PC-9 (cell line): ENCODE data around the gene DOLPP1. TPM values are rescaled to one million over a fixed set of nuclear protein-coding genes. Genes with fewer than 3 reads are reported as not detected.
A peak's percentile ranks its signal among the peaks of the same experiment; 100 is the strongest.

ENCODE experiments used
- BruUV-seq: library from RNA; stranded (reverse); fragments of 400-500 nt; replicated peaks from 2 replicates; lab custom pipeline; 2021; lab: Mats Ljungman, UMichigan
- CTCF ChIA-PET: fragments of 300-600 bp; sonication (Branson Sonifier 250); formaldehyde crosslinking; loops from one replicate; lab custom pipeline; 2022; ENCODE audit warnings: antibody characterized with exemption; lab: Charles Lee
- POLR2A ChIA-PET: fragments of 300-600 bp; sonication (Branson Sonifier 250); formaldehyde crosslinking; loops from one replicate; lab custom pipeline; 2022; ENCODE audit warnings: antibody characterized with exemption; ENCODE audit not compliant: unreplicated experiment; lab: Charles Lee
- DNase-seq, 2 experiments: peaks; one replicate each; pipeline versions ENCODE4 v3.0.0 to v3.0.0-alpha.2; 2015 to 2022; ENCODE audit warnings: mixed read lengths in 1 of 2
- H2AFZ ChIP-seq: fragments of 200-600 bp; sonication (generic); 2 replicates; pipeline ENCODE4 v1.8.1; 2017; ENCODE audit warnings: antibody characterized with exemption
- H3F3A ChIP-seq: fragments of 200-600 bp; sonication (generic); 2 replicates; pipeline ENCODE4 v1.8.1; 2017; ENCODE audit warnings: antibody characterized with exemption, mild to moderate bottlenecking, low read depth; ENCODE audit not compliant: insufficient read depth
- H3K27ac ChIP-seq: fragments of 200-600 bp; sonication (generic); 2 replicates; pipeline ENCODE4 v1.6.1; 2016; ENCODE audit warnings: mixed run types
- H3K27me3 ChIP-seq: fragments of 200-600 bp; sonication (generic); 2 replicates; pipeline ENCODE4 v1.6.1; 2016; ENCODE audit warnings: low read depth, mixed run types; ENCODE audit not compliant: insufficient read depth
- H3K36me3 ChIP-seq: fragments of 200-600 bp; sonication (generic); 2 replicates; pipeline ENCODE4 v1.6.1; 2016; ENCODE audit warnings: low read depth, mixed run types
- H3K4me1 ChIP-seq: fragments of 200-600 bp; sonication (generic); replicated peaks from 2 replicates; pipeline ENCODE4 v1.6.1; 2016; ENCODE audit warnings: mixed run types; ENCODE audit not compliant: insufficient read depth
- H3K4me2 ChIP-seq: fragments of 200-600 bp; sonication (generic); 2 replicates; pipeline ENCODE4 v1.6.1; 2017; ENCODE audit warnings: mixed run types
- H3K4me3 ChIP-seq: fragments of 200-600 bp; sonication (generic); 2 replicates; pipeline ENCODE4 v1.6.1; 2016; ENCODE audit warnings: mixed run types
- H3K79me2 ChIP-seq: fragments of 200-600 bp; sonication (generic); 2 replicates; pipeline ENCODE4 v1.6.1; 2017; ENCODE audit warnings: low read depth, mixed run types
- H3K9me2 ChIP-seq: fragments of 200-600 bp; sonication (generic); 2 replicates; pipeline ENCODE4 v1.8.1; 2017; ENCODE audit warnings: mild to moderate bottlenecking; ENCODE audit not compliant: insufficient read depth
- H3K9me3 ChIP-seq: fragments of 200-600 bp; sonication (generic); 2 replicates; pipeline ENCODE4 v1.8.1; 2016; ENCODE audit warnings: low read depth; ENCODE audit not compliant: insufficient read depth
- H4K20me1 ChIP-seq: fragments of 200-600 bp; sonication (generic); 2 replicates; pipeline ENCODE4 v1.8.1; 2017; ENCODE audit not compliant: insufficient read depth
- CTCF ChIP-seq: fragments of 200-600 bp; sonication (generic); conservative IDR thresholded peaks from 2 replicates; pipeline ENCODE4 v1.6.1; 2017; ENCODE audit warnings: mixed run types, antibody characterized with exemption, mild to moderate bottlenecking, moderate library complexity
- EZH2 ChIP-seq: fragments of 200-600 bp; sonication (generic); IDR thresholded peaks from 2 replicates; pipeline ENCODE4 v1.8.0; 2017; ENCODE audit warnings: antibody characterized with exemption, low read depth
- intact Hi-C: fragments of 100-400 bp; cut with micrococcal nuclease; formaldehyde crosslinking; loops from one replicate; pipeline ENCODE4 v1.10.0; 2022; ENCODE audit not compliant: unreplicated experiment
- total RNA-seq: library from RNA; stranded (reverse); gene quantifications from 2 replicates; pipeline ENCODE4 v1.2.3, GENCODE V29; 2021

DOLPP1 gene
- total RNA-seq, 1 experiment from 2014 or later, result 24.4 TPM

- Histone ChIP-seq H3K9me3 (no peaks in the 10 kb centered on the region), H3K27ac (no peak overlapping the region), H2AFZ (no peak overlapping the region), H3K79me2 (0 out of 2 replicates have a peak, but pooled peaks cover 6% of the 10 kb centered on the region), H3K4me1 (peaks cover 18% of the 10 kb centered on the region), H3K27me3 (no peaks in the 10 kb centered on the region), H3K36me3 (no peaks in the 10 kb centered on the region), H4K20me1 (no peaks in the 10 kb centered on the region), H3K4me2 (no peak overlapping the region), H3F3A (peaks cover 15% of the 10 kb centered on the region; the same call in 1 of the 2 replicates), H3K9me2 (no peaks in the 10 kb centered on the region), H3K4me3 (no peak overlapping the region)
- CTCF ChIA-PET, result no interaction called here
- POLR2A ChIA-PET, result no interaction called here
- DNase-seq, result peak in 1 of 2 experiments; percentile 10
- BruUV-seq, result no TSS peak
- TF ChIP-seq EZH2, result no peak
- no peak for TF ChIP-seq CTCF
- intact Hi-C loops, result no loop called here
These were observed 4.8 kb upstream of the DOLPP1 start for GRCh38 chr9:129075996-129076639.

- H3K27ac ChIP-seq, result no peak overlapping the region
- BruUV-seq, result no TSS peak
- POLR2A ChIA-PET, result no interaction called here
These were observed 4.3 kb upstream of the DOLPP1 start for GRCh38 chr9:129076640-129077037.

GRCh38 chr9:129077236-129077635 is 3.7 kb upstream of the DOLPP1 start:
- no peak overlapping the region for H3K4me3 ChIP-seq
- no peak for TF ChIP-seq CTCF
- TF ChIP-seq EZH2, result no peak
- peaks cover 15% of the 10 kb centered on the region for H3K79me2 ChIP-seq
- H3K9me3 ChIP-seq, result no peaks in the 10 kb centered on the region
- no peak overlapping the region for H3K27ac ChIP-seq
- H3K36me3 ChIP-seq, result no peaks in the 10 kb centered on the region
- no peaks in the 10 kb centered on the region for H3K9me2 ChIP-seq
- ChIA-PET POLR2A (no interaction called here), CTCF (no interaction called here)
- peak in 1 of 2 experiments; percentile 56 for DNase-seq
- peak overlapping the region; percentile 56 for H3K4me2 ChIP-seq
- H3K4me1 ChIP-seq, result peaks cover 25% of the 10 kb centered on the region
- no peaks in the 10 kb centered on the region for H4K20me1 ChIP-seq
- H2AFZ ChIP-seq, result no peak overlapping the region
- BruUV-seq, result no TSS peak
- H3K27me3 ChIP-seq, result no peaks in the 10 kb centered on the region
- intact Hi-C loops, result no loop called here
- peaks cover 15% of the 10 kb centered on the region; the same call in 1 of the 2 replicates for H3F3A ChIP-seq

More at GRCh38 chr9:129076640-129077037, 4.3 kb upstream of the DOLPP1 start:
- Histone ChIP-seq H3K36me3 (no peaks in the 10 kb centered on the region), H3K9me2 (no peaks in the 10 kb centered on the region), H3K4me2 (peak overlapping the region; percentile 56), H4K20me1 (no peaks in the 10 kb centered on the region), H3K4me3 (no peak overlapping the region), H3K79me2 (peaks cover 9% of the 10 kb centered on the region), H3K27me3 (no peaks in the 10 kb centered on the region), H3K4me1 (peaks cover 19% of the 10 kb centered on the region), H2AFZ (no peak overlapping the region), H3K9me3 (no peaks in the 10 kb centered on the region), H3F3A (peaks cover 15% of the 10 kb centered on the region; the same call in 1 of the 2 replicates)
- CTCF ChIA-PET, result no interaction called here
- TF ChIP-seq EZH2 (no peak), CTCF (no peak)
- intact Hi-C loops, result no loop called here
- no peak for DNase-seq
